ENCODE data around the gene SRP54.
"Not testable (repeated sequence)": the region's sequence is repeated elsewhere in the genome, so short reads cannot be mapped to it uniquely, and the experiment has no call there.

Gene SRP54

GRCh38 chr14:35046751-35047536 is 64.2 kb downstream of the SRP54 start:
- TF ChIP-seq CTCF (IDR thresholded peaks at IDR 0.05; ENCODE audit: extremely low read depth, missing control alignments): no peak
- no peak for DNase-seq (ENCODE audit: low spot score)

GRCh38 chr14:35047976-35048513 is 65.3 kb downstream of the SRP54 start:
- TF ChIP-seq CTCF (IDR thresholded peaks at IDR 0.05; ENCODE audit: extremely low read depth, missing control alignments): no peak
- DNase-seq (ENCODE audit: low spot score): no peak

GRCh38 chr14:35050652-35051051 is 67.9 kb downstream of the SRP54 start:
- DNase-seq (ENCODE audit: low spot score): no peak
- no peak for TF ChIP-seq CTCF (IDR thresholded peaks at IDR 0.05; ENCODE audit: extremely low read depth, missing control alignments)

- TF ChIP-seq CTCF (IDR thresholded peaks at IDR 0.05; ENCODE audit: extremely low read depth, missing control alignments): no peak
Observed at GRCh38 chr14:35051796-35052195, 69.0 kb downstream of the SRP54 start.

GRCh38 chr14:35052637-35053036 is 69.8 kb downstream of the SRP54 start:
- TF ChIP-seq CTCF (IDR thresholded peaks at IDR 0.05; ENCODE audit: extremely low read depth, missing control alignments): no peak
- no peak for DNase-seq (ENCODE audit: low spot score)

More at GRCh38 chr14:35051796-35052195, 69.0 kb downstream of the SRP54 start:
- DNase-seq (ENCODE audit: low spot score): no peak

- DNase-seq (ENCODE audit: low spot score): not testable (repeated sequence)
Observed at GRCh38 chr14:35061113-35061791, 78.5 kb downstream of the SRP54 start.

- not testable (repeated sequence) for DNase-seq (ENCODE audit: low spot score)
Observed at GRCh38 chr14:35065731-35066130, 82.9 kb downstream of the SRP54 start.

GRCh38 chr14:35068238-35069012 is 85.6 kb downstream of the SRP54 start:
- no peak for DNase-seq (ENCODE audit: low spot score)
- TF ChIP-seq CTCF (IDR thresholded peaks at IDR 0.05; ENCODE audit: extremely low read depth, missing control alignments): no peak
